DND-41 (cell line): ENCODE results near the gene TEKT2.

Experiments
- EZH2 ChIP-seq: IDR thresholded peaks from 3 replicates; pipeline ENCODE4 v1.6.1; 2012; ENCODE audit warnings: borderline replicate concordance, low read depth, mild to moderate bottlenecking, moderate library complexity, low read length, inconsistent platforms; ENCODE audit not compliant: severe bottlenecking
- TF ChIP-seq, protein P1 (sequence below): IDR thresholded peaks from 2 replicates; pipeline ENCODE4 v1.5.1; 2012; ENCODE audit warnings: borderline replicate concordance, low read length, moderate library complexity, mild to moderate bottlenecking; ENCODE audit not compliant: poor library complexity, severe bottlenecking; ENCODE audit errors: extremely low read depth

DNA sequence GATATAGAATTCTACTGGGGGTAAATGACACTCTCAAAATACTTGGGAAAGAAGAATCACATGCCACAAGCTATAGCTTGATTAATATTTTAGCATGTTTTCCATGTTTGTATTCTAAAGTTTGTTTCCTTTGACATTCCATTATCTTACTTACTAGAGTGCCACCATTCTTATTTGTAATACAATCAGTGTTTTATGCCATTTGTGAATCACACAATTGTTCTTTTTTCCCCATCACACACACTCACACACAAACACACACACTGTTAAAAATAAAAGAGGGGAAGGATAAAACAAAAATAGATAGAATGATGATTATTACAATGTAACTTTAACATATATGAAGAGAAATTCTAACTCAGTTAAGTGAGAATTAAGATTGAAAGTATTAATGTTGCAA lies 16.0 kb upstream of the TEKT2 start:
- TF ChIP-seq EZH2 = no peak
- TF ChIP-seq, protein P1, sequence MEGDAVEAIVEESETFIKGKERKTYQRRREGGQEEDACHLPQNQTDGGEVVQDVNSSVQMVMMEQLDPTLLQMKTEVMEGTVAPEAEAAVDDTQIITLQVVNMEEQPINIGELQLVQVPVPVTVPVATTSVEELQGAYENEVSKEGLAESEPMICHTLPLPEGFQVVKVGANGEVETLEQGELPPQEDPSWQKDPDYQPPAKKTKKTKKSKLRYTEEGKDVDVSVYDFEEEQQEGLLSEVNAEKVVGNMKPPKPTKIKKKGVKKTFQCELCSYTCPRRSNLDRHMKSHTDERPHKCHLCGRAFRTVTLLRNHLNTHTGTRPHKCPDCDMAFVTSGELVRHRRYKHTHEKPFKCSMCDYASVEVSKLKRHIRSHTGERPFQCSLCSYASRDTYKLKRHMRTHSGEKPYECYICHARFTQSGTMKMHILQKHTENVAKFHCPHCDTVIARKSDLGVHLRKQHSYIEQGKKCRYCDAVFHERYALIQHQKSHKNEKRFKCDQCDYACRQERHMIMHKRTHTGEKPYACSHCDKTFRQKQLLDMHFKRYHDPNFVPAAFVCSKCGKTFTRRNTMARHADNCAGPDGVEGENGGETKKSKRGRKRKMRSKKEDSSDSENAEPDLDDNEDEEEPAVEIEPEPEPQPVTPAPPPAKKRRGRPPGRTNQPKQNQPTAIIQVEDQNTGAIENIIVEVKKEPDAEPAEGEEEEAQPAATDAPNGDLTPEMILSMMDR = no peak
